CD4-positive, alpha-beta T cell treated with Interleukin-15 for 1 hour (primary cell): ENCODE data around the gene SPRR3.

ENCODE experiments used
- DNase-seq: peaks from one replicate; pipeline ENCODE4 v3.0.0-alpha.2; 2020

SPRR3 gene, protein sequence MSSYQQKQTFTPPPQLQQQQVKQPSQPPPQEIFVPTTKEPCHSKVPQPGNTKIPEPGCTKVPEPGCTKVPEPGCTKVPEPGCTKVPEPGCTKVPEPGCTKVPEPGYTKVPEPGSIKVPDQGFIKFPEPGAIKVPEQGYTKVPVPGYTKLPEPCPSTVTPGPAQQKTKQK

DNA sequence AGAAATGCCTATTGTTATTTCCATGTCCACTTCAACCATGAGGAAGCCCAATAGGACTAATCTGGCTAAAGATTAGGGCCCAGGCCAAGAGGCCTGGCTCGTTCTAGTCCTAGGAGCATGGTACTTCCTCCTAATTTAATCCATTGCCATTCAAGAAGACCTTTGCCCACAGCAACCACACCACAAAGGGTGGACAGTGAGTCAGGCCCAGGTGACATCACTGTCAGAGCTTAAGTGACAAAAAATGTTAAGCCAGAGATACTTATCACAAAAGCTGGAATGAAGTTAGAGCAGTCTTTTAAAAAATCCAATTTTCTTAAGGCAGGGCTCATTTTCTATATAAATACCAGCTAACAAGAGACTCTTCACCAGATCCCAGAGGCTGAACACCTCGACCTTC is at the start of gene SPRR3:
SPRR3 (plus strand) TSS at position 368 of the 400 bp plus-strand sequence. CDS start 1,272 bp downstream, outside the sequence.
- no peak for DNase-seq

- DNase-seq, result no peak
These were observed 47.8 kb upstream of the SPRR3 start for GRCh38 chr1:152953761-152954160.

DNA sequence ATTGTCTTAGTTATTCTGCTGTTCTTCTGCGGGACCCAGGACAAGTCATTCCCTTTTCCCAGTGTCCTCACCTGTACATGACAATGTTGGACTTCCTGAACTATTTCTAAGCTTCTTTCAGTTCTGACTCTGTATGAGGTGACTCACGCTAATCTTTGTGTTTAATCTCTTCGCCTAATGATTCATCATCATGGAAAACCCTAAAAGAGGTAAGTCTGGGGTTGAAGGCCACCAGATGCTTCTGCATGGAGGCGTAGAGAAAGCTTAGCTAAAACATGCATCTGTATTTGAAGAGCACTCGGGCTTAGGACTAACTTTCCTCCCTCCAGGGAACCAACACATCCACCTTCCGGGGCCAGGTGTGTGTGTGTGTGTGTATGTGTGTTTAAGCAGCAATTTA is 47.1 kb upstream of the SPRR3 start:
- no peak for DNase-seq

DNA sequence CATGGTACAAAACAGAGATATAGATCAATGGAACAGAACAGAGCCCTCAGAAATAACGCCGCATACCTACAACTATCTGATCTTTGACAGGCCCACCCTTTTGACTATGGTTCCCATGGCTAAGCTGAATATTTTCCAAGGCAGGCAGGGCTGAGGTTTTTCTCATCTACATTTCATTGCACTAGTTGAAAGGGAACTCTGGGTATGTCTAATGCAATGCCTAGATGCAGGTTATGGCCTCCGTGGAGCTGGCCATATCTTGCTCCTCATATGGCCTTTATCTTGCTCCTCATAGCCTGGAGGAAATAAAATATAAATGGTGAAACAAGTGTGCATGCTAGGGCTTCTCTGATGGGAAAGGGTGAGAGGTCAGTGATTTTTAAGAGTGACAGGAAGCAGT is 44.0 kb upstream of the SPRR3 start:
- no peak for DNase-seq

DNA sequence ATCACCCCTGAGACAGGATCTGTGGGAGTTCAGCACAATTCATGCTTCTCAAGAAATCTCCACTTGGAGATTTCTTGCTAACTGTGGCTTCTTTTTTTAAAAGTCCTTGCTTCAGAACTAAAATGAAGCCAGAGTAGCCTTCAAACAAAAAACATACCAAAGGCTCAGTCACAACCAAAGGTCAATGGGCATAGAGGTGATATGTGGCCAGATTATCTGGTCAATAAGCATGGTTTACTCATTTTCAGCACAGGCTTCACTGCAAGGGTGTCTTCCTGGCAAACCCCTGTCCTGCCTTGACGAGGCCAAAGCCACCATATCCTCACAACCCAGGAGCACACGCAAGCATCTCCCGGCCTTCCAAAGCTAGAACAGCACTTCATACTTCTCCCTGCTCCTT is 42.3 kb upstream of the SPRR3 start:
- DNase-seq, result no peak

DNA sequence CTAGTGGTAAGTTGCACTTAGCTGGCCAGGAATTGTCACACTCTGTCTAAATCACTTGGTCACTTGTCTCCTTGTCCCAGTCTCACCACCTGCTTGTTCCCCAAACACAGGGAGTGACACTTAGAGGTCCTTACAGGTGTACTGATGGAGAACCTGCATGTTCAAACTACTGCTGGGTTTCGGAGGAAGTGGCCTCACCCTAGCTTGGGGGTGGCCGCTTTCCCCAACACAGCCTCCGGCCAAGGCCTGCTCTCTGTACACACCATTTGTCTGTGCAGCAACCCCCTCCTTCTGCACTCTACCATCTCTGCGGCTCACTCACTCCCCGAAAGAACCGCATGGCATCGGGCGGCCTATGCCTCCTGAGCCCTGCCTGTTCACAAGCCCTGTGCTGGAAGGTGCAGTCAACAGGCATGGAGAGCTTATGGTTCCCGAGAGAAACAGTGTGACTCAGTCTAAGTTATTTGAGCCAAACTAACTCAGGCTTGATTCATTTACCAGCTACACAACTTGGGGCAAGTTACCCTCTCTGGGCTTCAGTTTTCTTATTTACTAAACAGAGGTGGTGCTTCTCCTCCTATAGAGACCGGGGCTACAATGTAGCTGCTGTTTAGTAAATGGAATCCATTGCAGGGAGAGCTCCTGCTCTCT is 41.6 kb upstream of the SPRR3 start:
- DNase-seq, result no peak

GRCh38 chr1:152960452-152961044 is 41.0 kb upstream of the SPRR3 start:
- DNase-seq, result no peak

DNA sequence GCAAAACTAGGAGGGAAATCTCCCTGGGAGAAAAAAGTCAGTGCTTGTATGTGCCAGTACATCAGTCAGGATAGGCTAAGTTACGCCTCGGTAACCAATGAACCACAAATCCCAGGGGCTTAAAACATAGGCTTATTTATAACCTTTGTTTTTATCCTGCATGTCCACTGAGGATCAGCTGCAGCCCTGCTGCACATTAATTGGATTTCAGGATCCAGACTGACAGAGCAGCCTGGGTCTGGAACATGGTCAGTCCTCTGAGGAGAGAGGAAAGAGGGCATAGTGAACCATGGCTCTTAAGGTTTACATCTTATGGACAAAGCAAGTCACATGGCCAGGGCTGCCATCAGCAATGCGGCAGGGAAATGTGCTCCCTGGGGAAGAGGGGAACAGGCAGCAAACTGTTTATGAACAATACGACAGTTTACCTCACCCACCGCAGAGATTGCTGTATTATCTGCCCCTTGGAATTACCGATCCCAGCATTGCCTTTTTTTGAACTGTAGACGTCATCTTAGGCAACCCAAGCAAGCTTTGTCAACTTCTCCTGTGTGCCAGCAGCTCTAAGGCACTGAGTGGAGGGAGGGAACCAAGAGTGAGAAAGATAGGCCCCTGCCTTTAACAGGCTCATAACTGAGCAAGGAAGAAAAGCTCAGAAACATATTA is 40.2 kb upstream of the SPRR3 start:
- DNase-seq, result no peak

GRCh38 chr1:152962876-152963415 is 38.6 kb upstream of the SPRR3 start:
- DNase-seq, result no peak

DNA sequence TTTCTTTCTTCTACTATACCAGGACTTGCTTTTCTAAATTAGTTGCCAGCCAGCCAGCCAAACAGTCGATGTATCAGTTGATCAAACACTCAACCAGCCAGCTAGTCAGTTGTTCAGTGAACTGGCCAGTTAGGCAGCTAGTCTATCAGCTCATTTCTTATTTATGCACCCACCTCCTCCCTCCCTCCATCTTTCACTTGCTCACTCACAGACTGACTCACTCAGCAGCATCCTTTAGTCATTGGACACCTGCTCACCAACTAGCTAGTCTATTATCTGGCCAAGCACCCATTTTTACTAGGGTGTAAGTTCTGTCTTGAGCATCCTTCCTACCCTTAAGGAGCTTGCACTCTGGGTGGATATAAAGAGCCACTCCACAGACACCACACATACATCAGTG is 37.0 kb upstream of the SPRR3 start:
- no peak for DNase-seq

DNA sequence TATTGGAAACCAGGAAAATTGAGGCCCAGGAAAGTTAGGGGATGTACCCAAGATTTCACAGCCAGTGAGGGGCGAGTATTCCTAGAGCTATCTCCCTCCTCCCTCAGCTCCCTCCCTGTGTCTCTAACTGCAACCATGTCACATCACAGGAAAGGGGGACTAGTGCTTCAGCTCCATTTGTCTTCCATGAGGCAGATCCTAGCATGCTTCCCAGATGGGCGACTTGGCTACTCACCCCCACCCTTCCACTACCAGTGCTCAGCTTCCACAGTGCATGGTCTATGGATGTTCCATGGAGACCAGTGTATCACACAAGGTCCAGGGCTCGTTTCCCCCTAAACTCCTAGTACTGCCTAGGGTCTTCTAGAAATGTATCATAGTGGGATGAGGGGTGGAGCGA is 35.7 kb upstream of the SPRR3 start:
- no peak for DNase-seq

- no peak for DNase-seq
These were observed 34.3 kb upstream of the SPRR3 start for GRCh38 chr1:152967201-152967600.

GRCh38 chr1:152968248-152968647 is 33.3 kb upstream of the SPRR3 start:
- DNase-seq, result no peak

GRCh38 chr1:152969036-152969435 is 32.5 kb upstream of the SPRR3 start:
- no peak for DNase-seq

GRCh38 chr1:152970495-152970894 is 31.1 kb upstream of the SPRR3 start, which contains the start of gene SPRR4:
TSS of gene SPRR4 (plus strand) at chr1:152970648. CDS start at chr1:152971891, 1,243 bp downstream.
- no peak for DNase-seq

DNA sequence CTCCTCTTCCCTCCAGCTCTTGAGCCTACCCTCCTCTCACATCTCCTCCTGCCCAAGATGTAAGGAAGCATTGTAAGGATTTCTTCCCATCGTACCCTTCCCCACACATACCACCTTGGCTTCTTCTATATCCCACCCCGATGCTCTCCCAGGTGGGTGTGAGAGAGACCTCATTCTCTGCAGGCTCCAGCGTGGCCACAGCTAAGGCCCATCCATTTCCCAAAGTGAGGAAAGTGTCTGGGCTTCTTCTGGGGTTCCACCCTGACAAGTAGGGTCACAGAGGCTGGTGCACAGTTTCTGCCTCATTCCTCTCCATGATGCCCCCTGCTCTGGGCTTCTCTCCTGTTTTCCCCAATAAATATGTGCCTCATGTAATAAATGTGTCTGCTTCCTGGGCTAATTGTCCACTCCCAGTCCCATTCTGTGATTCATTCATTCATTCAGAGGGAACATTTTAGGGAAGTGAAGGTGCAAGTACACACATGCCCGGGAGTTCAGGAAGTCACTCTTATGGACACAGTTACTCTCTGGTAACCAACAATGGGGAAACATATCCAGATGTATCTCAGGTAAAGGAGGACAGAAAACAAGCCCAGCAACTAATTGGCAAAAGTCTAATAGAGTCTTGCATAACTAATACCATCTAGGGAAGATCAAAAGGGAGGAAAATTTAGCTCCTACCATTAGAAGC is 29.2 kb upstream of the SPRR3 start:
- DNase-seq, result no peak

GRCh38 chr1:152976688-152977087 is 24.9 kb upstream of the SPRR3 start:
- DNase-seq, result no peak

GRCh38 chr1:152977614-152978013 is 23.9 kb upstream of the SPRR3 start:
- no peak for DNase-seq

GRCh38 chr1:152980676-152981075 is 20.9 kb upstream of the SPRR3 start:
- DNase-seq, result no peak

GRCh38 chr1:152981146-152981871 is 20.2 kb upstream of the SPRR3 start:
- no peak for DNase-seq

GRCh38 chr1:152982076-152982475 is 19.5 kb upstream of the SPRR3 start:
- no peak for DNase-seq

DNA sequence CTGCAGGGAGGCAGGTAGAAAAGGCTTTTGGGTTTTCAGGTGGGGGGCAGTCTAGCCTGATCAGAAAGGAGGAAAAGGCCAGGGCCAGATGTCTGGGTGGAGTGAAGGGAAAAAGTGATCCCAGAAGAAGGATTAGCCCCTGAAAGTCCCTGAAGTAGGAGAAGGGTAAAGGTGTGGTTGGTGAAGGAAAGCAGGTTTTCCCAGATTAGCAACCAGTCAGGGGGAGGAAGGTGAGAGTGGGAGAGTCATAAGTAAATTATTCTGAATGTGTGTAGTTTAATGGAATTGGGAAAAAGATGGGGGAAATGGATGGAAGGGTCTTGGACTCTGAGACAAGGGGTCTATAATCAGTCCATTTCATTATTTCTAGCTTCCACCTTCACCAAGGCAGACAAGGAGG is 18.3 kb upstream of the SPRR3 start:
- no peak for DNase-seq
